Neuron (in vitro differentiated cells): Measurements from ENCODE around the gene H3-3A.
A peak's percentile ranks its signal among the peaks of the same experiment; 100 is the strongest.

Source experiments
- H2AFZ ChIP-seq: one replicate; pipeline ENCODE4 v1.6.1; 2013; ENCODE audit warnings: low read depth, mild to moderate bottlenecking, inconsistent platforms, low read length, moderate library complexity
- H3K27me3 ChIP-seq: one replicate; pipeline ENCODE4 v1.6.1; 2013; ENCODE audit warnings: low read length; ENCODE audit not compliant: insufficient read depth
- H3K36me3 ChIP-seq: one replicate; pipeline ENCODE4 v1.6.1; 2013; ENCODE audit warnings: low read length; ENCODE audit not compliant: insufficient read depth
- H3K4me1 ChIP-seq: one replicate; pipeline ENCODE4 v1.6.1; 2013; ENCODE audit warnings: low read length; ENCODE audit not compliant: insufficient read depth
- H3K4me3 ChIP-seq: 2 replicates; pipeline ENCODE4 v1.5.1; 2013; ENCODE audit warnings: mild to moderate bottlenecking, low read length, moderate library complexity
- H3K9me3 ChIP-seq: one replicate; pipeline ENCODE4 v1.6.1; 2013; ENCODE audit warnings: low read length

H3-3A gene

DNA sequence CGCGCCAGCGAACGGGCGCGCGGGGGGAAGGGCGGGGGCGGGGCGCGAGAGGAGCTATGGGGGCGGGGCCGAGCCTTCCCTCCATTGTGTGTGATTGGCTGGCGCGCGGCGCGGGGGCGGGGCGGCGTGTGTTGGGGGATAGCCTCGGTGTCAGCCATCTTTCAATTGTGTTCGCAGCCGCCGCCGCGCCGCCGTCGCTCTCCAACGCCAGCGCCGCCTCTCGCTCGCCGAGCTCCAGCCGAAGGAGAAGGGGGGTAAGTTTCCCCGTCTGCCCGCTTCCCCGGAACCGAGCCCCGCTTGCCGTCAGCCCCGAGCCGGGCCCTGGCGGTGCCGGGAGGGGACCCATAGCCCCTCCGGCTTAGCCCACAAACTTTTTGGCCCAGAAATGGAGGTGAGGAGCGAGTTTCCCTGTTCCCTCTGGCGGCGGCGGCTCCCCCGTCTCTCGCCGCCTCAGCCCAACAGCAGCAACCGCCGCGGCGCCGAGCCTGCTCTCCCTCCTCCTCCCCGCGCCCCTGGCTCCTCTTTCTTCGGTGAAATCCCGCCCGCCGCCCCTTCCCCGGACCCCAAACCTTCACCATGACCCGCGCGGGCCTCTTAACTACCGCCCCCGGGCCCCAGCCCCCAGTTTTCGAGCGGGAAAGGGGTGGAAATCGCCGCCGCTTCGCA, at the start of gene H3-3A:
H3-3A (plus strand) TSS at position 159 of the 666 bp plus-strand sequence. CDS start 1,636 bp downstream, outside the sequence.
- Histone ChIP-seq H3K4me3 (peak within 1 kb of the TSS; percentile 68), H3K9me3 (no peaks in the 10 kb centered on the region), H2AFZ (peak within 1 kb of the TSS; percentile 7), H3K36me3 (peaks cover 33% of the 10 kb centered on the region), H3K27me3 (no peaks in the 10 kb centered on the region), H3K4me1 (peaks cover 27% of the 10 kb centered on the region)

DNA sequence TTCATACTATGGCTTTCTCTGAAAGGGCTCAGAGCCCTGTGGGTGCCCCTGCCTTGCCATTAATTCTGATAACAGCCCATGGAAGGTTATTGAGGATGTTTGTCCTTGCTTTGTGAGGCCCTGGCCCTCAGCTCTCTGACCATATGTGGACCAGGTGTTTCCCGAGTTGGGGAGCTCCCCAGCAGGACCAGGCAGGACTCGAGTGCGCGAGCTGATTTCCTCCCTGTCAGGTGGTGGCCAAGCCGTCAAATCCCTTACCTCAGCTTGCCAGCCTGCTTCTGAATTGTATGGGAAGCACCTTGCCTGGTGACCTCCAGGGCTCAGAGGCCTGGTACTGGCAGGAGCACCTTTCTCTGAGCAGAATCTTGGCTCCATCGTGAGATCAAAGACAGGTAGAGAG, 45.4 kb upstream of the H3-3A start:
- no peaks in the 10 kb centered on the region for H3K36me3 ChIP-seq
- no peaks in the 10 kb centered on the region for H3K9me3 ChIP-seq
- no peak overlapping the region for H2AFZ ChIP-seq
- H3K4me3 ChIP-seq: no peak overlapping the region
- no peaks in the 10 kb centered on the region for H3K27me3 ChIP-seq
- no peaks in the 10 kb centered on the region for H3K4me1 ChIP-seq

DNA sequence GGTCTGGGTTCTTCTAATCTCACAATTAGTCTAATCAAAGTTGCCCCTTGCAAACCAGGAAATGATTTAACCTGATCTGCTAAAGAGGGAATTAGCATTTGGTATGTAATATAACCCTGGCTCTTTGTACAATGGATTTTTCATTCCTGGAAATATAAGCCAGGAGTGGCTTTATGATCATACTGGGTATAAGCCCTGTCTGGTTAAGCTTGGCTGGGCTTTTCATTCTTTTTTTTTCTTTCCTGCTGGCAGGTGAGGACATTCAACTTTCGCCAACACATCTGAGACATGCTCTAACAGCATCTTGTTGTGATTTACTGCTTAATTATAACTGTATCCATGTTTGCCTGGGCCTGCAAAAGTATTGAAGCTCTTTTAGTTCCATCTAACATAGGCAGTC, 42.9 kb upstream of the H3-3A start:
- no peaks in the 10 kb centered on the region for H3K27me3 ChIP-seq
- no peak overlapping the region for H3K4me3 ChIP-seq
- H3K9me3 ChIP-seq: no peaks in the 10 kb centered on the region
- H3K4me1 ChIP-seq: no peaks in the 10 kb centered on the region
- no peaks in the 10 kb centered on the region for H3K36me3 ChIP-seq
- H2AFZ ChIP-seq: no peak overlapping the region

DNA sequence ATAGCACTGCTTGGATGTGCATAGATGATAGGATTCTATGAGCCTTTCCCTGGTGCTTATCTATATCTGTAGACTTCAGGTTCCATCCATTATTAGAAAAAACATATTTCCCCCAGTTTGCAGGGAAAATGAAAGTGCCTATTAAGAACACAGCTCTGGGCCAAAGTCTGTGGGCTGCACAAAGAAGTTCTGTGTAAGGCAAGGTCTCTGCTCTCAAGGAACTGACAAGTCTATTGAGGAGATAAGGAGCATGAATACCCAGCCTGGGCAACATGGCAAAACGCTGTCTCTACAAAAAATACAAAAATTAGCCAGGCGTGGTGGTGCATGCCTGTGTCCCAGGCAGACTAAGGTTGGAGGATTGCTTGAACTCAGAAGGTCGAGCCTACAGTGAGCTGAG, 41.1 kb upstream of the H3-3A start:
- Histone ChIP-seq H3K27me3 (no peaks in the 10 kb centered on the region), H3K9me3 (no peaks in the 10 kb centered on the region), H2AFZ (no peak overlapping the region), H3K4me3 (no peak overlapping the region), H3K36me3 (no peaks in the 10 kb centered on the region), H3K4me1 (no peaks in the 10 kb centered on the region)

DNA sequence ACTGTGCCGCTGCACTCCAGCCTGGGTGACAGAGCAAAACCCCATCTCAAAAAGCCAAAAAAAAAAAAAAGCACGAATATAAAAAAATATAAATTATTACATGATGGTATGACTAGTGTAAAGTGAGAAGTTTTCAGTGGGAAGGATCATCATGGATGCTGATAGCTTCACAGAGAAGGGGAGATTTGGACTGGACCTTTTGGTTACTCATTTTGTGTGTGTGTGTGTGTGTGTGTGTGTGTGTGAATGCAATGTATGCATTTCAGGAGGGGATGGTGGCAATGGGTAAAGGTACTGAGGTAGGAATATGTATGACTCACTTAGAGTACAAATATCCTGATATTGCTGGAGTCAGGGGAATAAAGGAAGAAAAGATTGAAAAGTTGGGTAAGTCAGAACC, 40.7 kb upstream of the H3-3A start:
- no peaks in the 10 kb centered on the region for H3K9me3 ChIP-seq
- no peak overlapping the region for H3K4me3 ChIP-seq
- H3K27me3 ChIP-seq: no peaks in the 10 kb centered on the region
- H3K36me3 ChIP-seq: no peaks in the 10 kb centered on the region
- H2AFZ ChIP-seq: no peak overlapping the region
- H3K4me1 ChIP-seq: no peaks in the 10 kb centered on the region

DNA sequence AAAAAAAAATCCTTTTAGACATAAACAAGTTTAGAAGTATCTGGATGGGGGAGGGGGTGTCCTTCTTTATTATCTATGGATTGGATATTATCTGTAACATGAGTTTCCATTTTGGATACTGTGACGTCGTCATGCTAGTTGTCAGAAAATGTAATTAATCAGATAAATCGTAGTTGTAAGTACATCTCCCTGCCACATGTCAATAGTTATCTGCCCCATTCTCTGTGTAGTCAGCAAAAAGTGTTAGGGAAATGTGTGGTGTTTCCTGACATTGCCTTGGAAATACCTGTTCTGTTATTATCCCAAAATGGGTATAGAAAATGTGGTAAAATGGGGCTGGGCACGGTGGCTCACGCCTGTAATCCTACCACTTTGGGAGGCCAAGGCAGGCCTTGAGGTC, 38.8 kb upstream of the H3-3A start:
- no peak overlapping the region for H2AFZ ChIP-seq
- H3K9me3 ChIP-seq: no peaks in the 10 kb centered on the region
- H3K4me3 ChIP-seq: no peak overlapping the region
- H3K36me3 ChIP-seq: no peaks in the 10 kb centered on the region
- H3K27me3 ChIP-seq: no peaks in the 10 kb centered on the region
- peaks cover 9% of the 10 kb centered on the region for H3K4me1 ChIP-seq

DNA sequence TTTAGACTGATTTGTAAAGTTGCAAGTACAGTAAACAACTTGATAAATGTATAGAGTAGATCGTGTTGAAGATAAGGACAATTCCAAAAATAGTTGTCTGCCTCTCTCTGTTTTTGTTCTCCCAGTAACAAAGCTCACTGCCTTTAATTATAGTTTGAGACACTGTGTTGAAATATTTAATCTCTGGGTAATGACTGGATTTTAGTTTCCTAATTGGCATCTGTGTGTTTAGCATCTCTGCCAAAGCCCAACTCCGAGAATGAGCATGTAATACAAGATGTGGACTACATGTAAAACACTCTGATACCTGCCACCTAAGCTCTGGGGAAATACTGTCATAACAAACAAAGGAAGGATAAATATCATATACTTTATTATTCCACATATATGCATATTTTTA, 35.7 kb upstream of the H3-3A start:
- H2AFZ ChIP-seq: no peak overlapping the region

DNA sequence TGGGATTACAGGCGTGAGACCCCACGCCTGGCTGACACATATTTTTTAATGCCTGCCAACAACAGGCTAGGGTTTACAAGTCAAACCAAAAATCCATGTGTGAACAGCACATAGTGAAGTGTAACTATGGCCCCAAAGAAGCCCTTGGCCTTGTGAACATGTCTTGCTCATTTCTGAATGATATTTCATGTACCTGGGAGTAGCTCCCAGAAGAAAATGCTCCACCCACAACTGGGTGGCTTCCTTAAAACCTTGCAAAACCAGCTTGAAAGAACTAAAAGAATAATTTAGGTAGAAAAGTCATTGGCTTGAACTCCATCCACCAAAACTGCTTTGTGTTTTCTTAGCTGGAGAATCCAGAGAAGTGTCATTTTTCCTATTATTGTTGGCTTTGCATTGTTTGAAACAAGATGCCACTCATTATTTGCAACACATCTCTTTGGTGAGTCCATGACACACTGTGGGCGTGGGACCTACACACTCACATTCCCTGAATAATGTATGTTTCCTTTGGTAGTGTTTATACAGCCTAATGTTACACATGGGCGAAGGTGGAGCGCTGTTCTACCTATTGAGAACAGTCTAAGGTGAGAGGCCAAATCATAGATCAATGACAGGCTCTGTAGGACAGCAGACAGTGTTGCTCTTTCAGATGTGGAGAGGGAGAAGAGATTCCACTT, 34.8 kb upstream of the H3-3A start:
- Histone ChIP-seq H3K36me3 (no peaks in the 10 kb centered on the region), H3K9me3 (no peaks in the 10 kb centered on the region), H2AFZ (no peak overlapping the region), H3K27me3 (no peaks in the 10 kb centered on the region), H3K4me3 (no peak overlapping the region), H3K4me1 (peaks cover 9% of the 10 kb centered on the region)

More for the DNA sequence above, 35.7 kb upstream of the H3-3A start:
- no peaks in the 10 kb centered on the region for H3K27me3 ChIP-seq
- H3K4me3 ChIP-seq: no peak overlapping the region
- H3K4me1 ChIP-seq: peaks cover 9% of the 10 kb centered on the region
- H3K36me3 ChIP-seq: no peaks in the 10 kb centered on the region
- H3K9me3 ChIP-seq: no peaks in the 10 kb centered on the region

DNA sequence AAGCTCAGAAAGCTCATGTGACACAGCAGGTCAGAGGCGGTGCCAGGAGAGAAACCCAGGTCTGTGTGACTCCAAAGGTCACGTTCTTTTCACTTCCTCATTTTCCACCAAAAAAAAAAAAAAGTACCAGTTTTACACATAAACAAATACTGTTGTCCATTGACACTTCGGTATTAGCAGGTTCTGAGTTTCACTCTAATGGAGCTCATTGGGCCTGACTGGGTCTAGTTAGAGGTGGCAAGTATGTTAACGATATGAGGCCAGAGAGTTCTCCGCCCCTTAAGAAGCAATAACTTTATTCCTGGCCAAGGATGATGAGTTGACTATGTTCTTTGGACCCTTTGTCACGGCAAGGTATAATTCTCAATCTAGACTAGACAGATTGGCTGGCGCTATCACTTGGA, 33.4 kb upstream of the H3-3A start:
- Histone ChIP-seq H2AFZ (no peak overlapping the region), H3K9me3 (no peaks in the 10 kb centered on the region), H3K27me3 (no peaks in the 10 kb centered on the region), H3K4me1 (peaks cover 9% of the 10 kb centered on the region), H3K4me3 (no peak overlapping the region), H3K36me3 (no peaks in the 10 kb centered on the region)

DNA sequence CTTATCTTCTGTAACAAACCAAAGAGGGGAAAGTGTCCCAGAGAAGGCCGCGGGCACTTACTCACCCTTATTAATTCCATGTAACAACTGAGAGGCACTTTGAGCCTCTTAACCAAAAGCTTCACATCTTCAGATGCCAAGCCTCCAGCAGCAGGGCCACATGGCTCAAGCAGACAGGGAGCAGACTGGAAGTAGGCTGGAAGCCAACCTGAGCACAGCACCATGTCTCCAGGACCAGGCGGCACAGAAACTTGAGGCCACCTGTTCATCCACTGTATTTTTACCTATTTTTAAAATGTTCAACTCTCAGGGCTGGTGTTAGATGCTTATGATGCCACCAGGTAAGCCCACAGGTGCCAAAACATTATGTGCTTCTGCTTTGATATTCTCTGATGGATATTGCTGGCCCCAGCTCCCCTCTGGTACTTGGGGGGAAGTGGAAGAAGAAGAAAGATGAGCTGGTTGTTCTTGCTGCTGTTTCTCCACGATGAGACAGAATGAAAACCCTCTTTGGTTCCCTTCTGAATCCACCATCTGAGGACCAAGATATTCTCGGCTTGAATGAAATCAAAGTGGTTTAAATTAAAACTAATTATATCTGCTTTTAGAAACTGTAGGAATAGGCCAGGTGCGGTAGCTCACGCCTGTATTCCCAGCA, 32.8 kb upstream of the H3-3A start:
- H3K4me1 ChIP-seq: peaks cover 9% of the 10 kb centered on the region
- H3K27me3 ChIP-seq: no peaks in the 10 kb centered on the region
- no peak overlapping the region for H3K4me3 ChIP-seq
- H2AFZ ChIP-seq: no peak overlapping the region
- no peaks in the 10 kb centered on the region for H3K36me3 ChIP-seq
- no peaks in the 10 kb centered on the region for H3K9me3 ChIP-seq

DNA sequence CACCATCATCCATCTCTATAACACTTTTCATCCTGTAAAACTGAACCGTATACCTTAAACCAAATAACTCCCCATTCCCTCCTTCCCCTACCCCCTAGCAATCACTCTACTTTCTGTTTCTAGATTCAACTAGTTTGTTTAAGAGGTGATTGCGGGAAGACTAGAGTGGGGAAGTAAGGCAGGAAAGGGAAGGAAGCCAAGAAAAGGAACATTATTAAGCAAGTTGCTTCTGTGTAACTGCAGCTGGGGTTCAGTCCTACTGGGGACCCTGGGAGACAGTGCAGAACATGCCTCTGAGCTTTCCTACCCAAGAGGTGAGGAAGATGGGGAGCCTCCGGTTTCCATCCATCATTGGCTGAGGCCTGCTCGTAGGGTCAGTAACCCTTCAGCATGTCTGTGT, 28.9 kb upstream of the H3-3A start:
- Histone ChIP-seq H3K9me3 (no peaks in the 10 kb centered on the region), H3K4me1 (no peaks in the 10 kb centered on the region), H3K4me3 (no peak overlapping the region), H2AFZ (no peak overlapping the region), H3K27me3 (no peaks in the 10 kb centered on the region), H3K36me3 (no peaks in the 10 kb centered on the region)

DNA sequence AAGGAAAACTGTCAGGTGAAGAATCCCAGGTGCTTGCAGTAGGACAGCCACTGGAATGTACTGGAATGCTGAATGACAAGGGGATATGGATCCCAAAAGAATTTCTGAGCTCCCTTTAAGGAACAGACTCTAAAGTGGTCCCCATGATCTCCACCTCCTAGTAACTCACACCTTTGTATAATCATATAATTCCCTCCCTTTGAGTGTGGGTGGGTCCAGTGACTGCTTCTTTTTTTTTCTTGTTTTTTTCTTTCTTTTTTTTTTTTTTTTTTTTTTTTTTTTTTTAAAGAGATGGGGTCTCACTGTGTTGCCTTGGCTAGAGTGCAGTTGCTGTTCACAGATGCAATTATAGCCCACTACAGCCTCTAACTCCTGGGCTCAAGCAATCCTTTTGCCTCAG, 28.5 kb upstream of the H3-3A start:
- Histone ChIP-seq H2AFZ (no peak overlapping the region), H3K4me3 (no peak overlapping the region), H3K9me3 (no peaks in the 10 kb centered on the region), H3K36me3 (no peaks in the 10 kb centered on the region), H3K4me1 (no peaks in the 10 kb centered on the region), H3K27me3 (no peaks in the 10 kb centered on the region)

DNA sequence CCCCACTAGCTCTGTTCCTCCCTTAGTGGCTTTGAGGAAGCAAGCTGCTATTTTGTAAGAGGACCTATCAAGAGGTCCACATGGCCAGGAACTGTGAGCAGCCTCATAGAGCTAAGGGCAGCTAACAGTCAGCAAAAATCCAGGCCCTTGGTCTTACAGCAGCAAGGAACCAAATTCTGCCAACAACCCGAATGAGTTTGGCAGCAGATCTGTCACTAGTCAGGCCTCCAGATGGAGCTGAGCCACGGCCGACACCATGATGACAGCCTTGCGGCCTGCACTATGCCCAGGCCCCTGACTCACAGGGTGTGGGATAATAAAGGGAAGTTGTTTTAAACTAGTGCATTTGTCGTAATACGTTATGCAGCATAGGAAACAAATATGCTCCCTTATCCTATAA, 28.0 kb upstream of the H3-3A start:
- Histone ChIP-seq H3K4me3 (no peak overlapping the region), H3K27me3 (no peaks in the 10 kb centered on the region), H3K4me1 (no peaks in the 10 kb centered on the region), H3K9me3 (no peaks in the 10 kb centered on the region), H3K36me3 (no peaks in the 10 kb centered on the region), H2AFZ (no peak overlapping the region)
